GM18519 (cell line): ENCODE measurements around the gene BRD9.
"Not testable (repeated sequence)": the region's sequence is repeated elsewhere in the genome, so short reads cannot be mapped to it uniquely, and the experiment has no call there.

Experiments used
- ATAC-seq: cut with Tn5 transposase; IDR thresholded peaks from one replicate; pipeline ENCODE4 v1.9.1; 2021; ENCODE audit warnings: mild to moderate bottlenecking, moderate library complexity; ENCODE audit not compliant: unreplicated experiment, low FRiP score

Gene BRD9

GRCh38 chr5:861442-862366 lies 30.9 kb downstream of the BRD9 start:
- ATAC-seq, result no peak

- no peak for ATAC-seq
These were observed 32.0 kb downstream of the BRD9 start for GRCh38 chr5:860506-861150.

GRCh38 chr5:859798-860296 lies 32.8 kb downstream of the BRD9 start:
- ATAC-seq, result no peak

- ATAC-seq, result no peak
These were observed 33.2 kb downstream of the BRD9 start for GRCh38 chr5:859391-859790.

GRCh38 chr5:858726-859125 lies 33.9 kb downstream of the BRD9 start:
- no peak for ATAC-seq

GRCh38 chr5:856531-857425 lies 35.8 kb downstream of the BRD9 start:
- ATAC-seq, result no peak

- no peak for ATAC-seq
These were observed 36.6 kb downstream of the BRD9 start for GRCh38 chr5:855771-856530.

GRCh38 chr5:854966-855743 lies 37.4 kb downstream of the BRD9 start:
- ATAC-seq, result no peak

DNA sequence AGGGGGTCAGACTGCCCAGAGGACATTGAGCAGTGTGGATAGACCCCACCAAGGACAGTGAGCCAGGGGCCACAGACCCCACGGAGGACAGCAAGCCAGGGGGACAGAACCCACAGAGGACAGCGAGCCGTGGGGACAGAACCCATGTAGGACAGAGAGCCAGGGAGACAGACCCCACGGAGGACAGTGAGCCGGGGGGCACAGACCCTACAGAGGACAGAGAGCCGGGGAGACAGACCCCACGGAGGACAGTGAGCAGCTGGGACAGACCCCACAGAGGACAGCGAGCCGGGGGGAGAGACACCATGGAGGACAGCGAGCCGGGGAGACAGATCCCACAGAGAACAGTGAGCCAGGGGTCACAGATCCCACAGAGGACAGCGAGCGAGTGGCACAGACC lies 38.4 kb downstream of the BRD9 start:
- no peak for ATAC-seq

DNA sequence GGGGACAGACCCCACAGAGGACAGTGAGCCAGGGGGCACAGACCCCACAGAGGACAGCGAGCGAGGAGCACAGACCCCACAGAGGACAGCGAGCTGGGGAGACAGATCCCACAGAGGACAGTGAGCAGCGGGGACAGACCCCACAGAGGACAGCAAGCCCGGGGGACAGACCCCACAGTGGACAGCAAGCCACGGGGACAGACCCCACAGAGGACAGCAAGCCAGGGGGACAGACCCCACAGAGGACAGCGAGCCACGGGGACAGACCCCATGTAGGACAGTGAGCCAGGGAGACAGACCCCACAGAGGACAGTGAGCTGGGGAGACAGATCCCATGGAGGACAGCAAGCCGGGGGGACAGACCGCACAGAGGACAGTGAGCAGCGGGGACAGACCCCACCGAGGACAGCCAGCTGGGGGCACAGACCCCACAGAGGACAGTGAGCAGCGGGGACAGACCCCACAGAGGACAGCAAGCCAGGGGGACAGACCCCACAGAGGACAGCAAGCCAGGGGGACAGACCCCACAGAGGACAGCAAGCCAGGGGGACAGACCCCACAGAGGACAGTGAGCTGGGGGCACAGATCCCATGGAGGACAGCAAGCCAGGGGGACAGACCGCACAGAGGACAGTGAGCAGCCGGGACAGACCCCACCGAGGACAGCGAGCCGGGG lies 39.0 kb downstream of the BRD9 start:
- ATAC-seq, result not testable (repeated sequence)

GRCh38 chr5:852431-853401 lies 39.9 kb downstream of the BRD9 start:
- ATAC-seq, result no peak

GRCh38 chr5:852018-852417 lies 40.6 kb downstream of the BRD9 start:
- ATAC-seq, result no peak

- no peak for ATAC-seq
These were observed 41.0 kb downstream of the BRD9 start for GRCh38 chr5:851553-851952.

DNA sequence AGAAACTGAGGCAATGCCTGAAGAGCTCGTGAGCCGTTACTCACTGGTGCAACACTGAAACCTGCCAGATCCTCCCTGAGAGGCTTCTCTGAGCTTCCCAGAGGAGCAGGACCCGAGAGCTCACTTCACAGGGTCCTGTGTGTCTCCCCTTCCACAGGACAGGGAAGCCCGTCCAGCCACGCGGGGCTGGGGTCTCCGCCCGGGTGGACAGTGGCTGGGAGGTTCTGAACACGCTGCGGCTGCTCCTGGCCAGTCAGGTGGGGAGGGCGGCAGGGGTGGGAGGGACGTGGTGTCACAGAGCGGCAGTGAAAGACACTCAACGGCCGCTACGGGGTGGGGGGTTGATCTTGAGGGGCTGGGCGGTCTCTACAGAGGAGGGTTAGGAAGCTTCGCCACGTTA lies 41.5 kb downstream of the BRD9 start:
- no peak for ATAC-seq

GRCh38 chr5:850511-851006 lies 42.0 kb downstream of the BRD9 start, which contains the start of gene ZDHHC11:
Gene ZDHHC11 (minus strand): TSS chr5:850986. CDS start chr5:850602, 384 bp downstream.
- ATAC-seq, result no peak

GRCh38 chr5:849651-850301 lies 42.8 kb downstream of the BRD9 start:
- ATAC-seq, result no peak

DNA sequence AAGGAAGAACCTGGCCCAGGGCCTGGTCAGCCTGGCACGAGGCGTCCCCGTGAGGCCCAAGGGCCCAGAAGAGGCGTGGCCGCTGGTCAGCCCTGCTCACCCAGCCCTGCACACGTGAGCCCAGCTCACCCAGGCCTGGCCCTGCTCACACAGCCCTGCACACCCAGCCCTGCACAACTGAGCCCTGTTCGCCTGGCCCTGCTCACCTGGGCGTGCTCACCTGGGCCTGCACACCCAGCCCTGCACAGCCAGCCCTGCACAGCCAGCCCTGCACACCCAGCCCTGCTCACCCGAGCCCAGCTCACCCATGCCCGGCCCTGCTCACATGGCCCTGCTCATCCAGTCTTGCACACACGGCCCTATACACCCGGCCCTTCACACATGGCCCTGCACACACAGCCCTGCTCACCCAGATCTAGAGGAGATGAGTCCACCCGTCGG lies 43.9 kb downstream of the BRD9 start:
- no peak for ATAC-seq
